ENCODE data around the gene KCNH2. TPM values are rescaled to one million over a fixed set of nuclear protein-coding genes. Genes with fewer than 3 reads are reported as not detected.

KCNH2 gene
- total and polyA plus RNA-seq, 10 donors = 0.67 to 5.1 (median 2.3) TPM

GRCh38 chr7:150909200-150909995 is 68.7 kb downstream of the KCNH2 start:
- H3K9me3 ChIP-seq = no peaks in the 10 kb centered on the region
- peaks cover 0 to 9% (median 5%) of the 10 kb centered on the region in 6 donors for H3K4me1 ChIP-seq
- 41 to 53% (median 46%) methylated on average over 8 of the region's 8 CpGs for WGBS, 5 donors
- TF ChIP-seq POLR2A (IDR thresholded peaks at IDR 0.05) = no peak
- TF ChIP-seq CTCF (IDR thresholded peaks at IDR 0.05 in 8 of 11, conservative IDR thresholded peaks at IDR 0.05 in 3 of 11) = no peak
- no peak for TF ChIP-seq POLR2AphosphoS5 (IDR thresholded peaks at IDR 0.05)
- intact Hi-C loops (cut with DNase I; ENCODE audit: low total_unique reads) = no loop called here
- no peak for DNase-seq
- H3K4me3 ChIP-seq = no peak overlapping the region
- H3K36me3 ChIP-seq = no peaks in the 10 kb centered on the region
- peaks cover 0 to 26% (median 0%) of the 10 kb centered on the region in 7 donors for H3K27me3 ChIP-seq (replicated peaks in 1 of 7)
- no peak overlapping the region for H3K27ac ChIP-seq

GRCh38 chr7:150908173-150908572 is 69.9 kb downstream of the KCNH2 start:
- Histone ChIP-seq H3K27me3 (replicated peaks in 1 of 7) (peaks cover 0 to 38% (median 0%) of the 10 kb centered on the region in 7 donors), H3K36me3 (no peaks in the 10 kb centered on the region), H3K27ac (no peak overlapping the region), H3K4me1 (peaks cover 0 to 20% (median 13%) of the 10 kb centered on the region in 6 donors), H3K4me3 (no peak overlapping the region), H3K9me3 (no peaks in the 10 kb centered on the region)
- intact Hi-C loops (cut with DNase I; ENCODE audit: low total_unique reads) = no loop called here
- WGBS, 5 donors = 74 to 82% (median 75%) methylated on average over 2 of the region's 2 CpGs
- DNase-seq = no peak
- no peak for TF ChIP-seq CTCF (IDR thresholded peaks at IDR 0.05 in 8 of 11, conservative IDR thresholded peaks at IDR 0.05 in 3 of 11)
- TF ChIP-seq POLR2AphosphoS5 (IDR thresholded peaks at IDR 0.05) = no peak
- TF ChIP-seq POLR2A (IDR thresholded peaks at IDR 0.05) = no peak

- H3K4me1 ChIP-seq = peaks cover 0 to 37% (median 24%) of the 10 kb centered on the region in 6 donors
- no peaks in the 10 kb centered on the region for H3K9me3 ChIP-seq
- H3K27ac ChIP-seq = peak overlapping the region in 2 of 8 donors; percentile 39 to 53
- H3K36me3 ChIP-seq = no peaks in the 10 kb centered on the region
- TF ChIP-seq POLR2A (IDR thresholded peaks at IDR 0.05) (no peak), POLR2AphosphoS5 (IDR thresholded peaks at IDR 0.05) (no peak), CTCF (IDR thresholded peaks at IDR 0.05 in 8 of 11, conservative IDR thresholded peaks at IDR 0.05 in 3 of 11) (no peak)
- no peak overlapping the region for H3K4me3 ChIP-seq
- peaks cover 0 to 45% (median 0%) of the 10 kb centered on the region in 7 donors for H3K27me3 ChIP-seq (replicated peaks in 1 of 7)
- DNase-seq = no peak
- 32 to 51% (median 38%) methylated on average over 6 of the region's 6 CpGs for WGBS, 5 donors
- intact Hi-C loops (cut with DNase I; ENCODE audit: low total_unique reads) = no loop called here
Measured at GRCh38 chr7:150904011-150904909, 73.9 kb downstream of the KCNH2 start.
